Activated CD8-positive, alpha-beta memory T cell treated with anti-CD3 and anti-CD28 coated beads, Interleukin-2, amount 50 U/mL, for 4 hours (primary cell): Measurements from ENCODE around the gene FBXO3.
A peak's percentile ranks its signal among the peaks of the same experiment; 100 is the strongest.

Experiments
- DNase-seq: peaks from one replicate; pipeline ENCODE4 v3.0.0-alpha.2; 2020

FBXO3 gene

GRCh38 chr11:33700063-33700501, 74.2 kb downstream of the FBXO3 start:
- DNase-seq: peak; percentile 19

GRCh38 chr11:33699515-33700062, 74.7 kb downstream of the FBXO3 start:
- DNase-seq: no peak

GRCh38 chr11:33698921-33699320, 75.4 kb downstream of the FBXO3 start:
- DNase-seq: no peak

- DNase-seq: no peak
These were observed 76.3 kb downstream of the FBXO3 start for GRCh38 chr11:33697997-33698396.

GRCh38 chr11:33696931-33697638, 77.2 kb downstream of the FBXO3 start:
- no peak for DNase-seq

GRCh38 chr11:33696411-33696810, 77.9 kb downstream of the FBXO3 start:
- no peak for DNase-seq

GRCh38 chr11:33695051-33695566, 79.2 kb downstream of the FBXO3 start:
- DNase-seq: no peak

GRCh38 chr11:33694346-33695050, 79.8 kb downstream of the FBXO3 start:
- no peak for DNase-seq

- no peak for DNase-seq
These were observed 81.8 kb downstream of the FBXO3 start for GRCh38 chr11:33692541-33692940.

GRCh38 chr11:33692013-33692504, 82.3 kb downstream of the FBXO3 start:
- no peak for DNase-seq

- no peak for DNase-seq
These were observed 83.1 kb downstream of the FBXO3 start for GRCh38 chr11:33691066-33691864.
